GM04503 (cell line): ENCODE data around the gene ATG2B.

Experiments
- DNase-seq: peaks from one replicate; pipeline ENCODE4 v3.0.0-alpha.2; 2012; ENCODE audit warnings: low read depth

ATG2B gene

GRCh38 chr14:96269359-96269710 lies 93.8 kb downstream of the ATG2B start:
- no peak for DNase-seq

- DNase-seq = peak; percentile 87
Measured at GRCh38 chr14:96268431-96269358, 94.4 kb downstream of the ATG2B start.

GRCh38 chr14:96267916-96268315 lies 95.2 kb downstream of the ATG2B start:
- no peak for DNase-seq

- DNase-seq = peak; percentile 38
Measured at GRCh38 chr14:96267336-96267735, 95.8 kb downstream of the ATG2B start.

GRCh38 chr14:96265383-96266095 lies 97.6 kb downstream of the ATG2B start:
- DNase-seq = no peak

- DNase-seq = no peak
Measured at GRCh38 chr14:96264853-96265252, 98.3 kb downstream of the ATG2B start.

GRCh38 chr14:96264200-96264553 lies 99.0 kb downstream of the ATG2B start:
- DNase-seq = no peak

- no peak for DNase-seq
Measured at GRCh38 chr14:96263347-96264199, 99.6 kb downstream of the ATG2B start.

GRCh38 chr14:96261772-96262655 lies 101.1 kb downstream of the ATG2B start:
- no peak for DNase-seq

GRCh38 chr14:96261053-96261452 lies 102.1 kb downstream of the ATG2B start:
- no peak for DNase-seq

- DNase-seq = peak; percentile 81
Measured at GRCh38 chr14:96260341-96260821, 102.8 kb downstream of the ATG2B start.

GRCh38 chr14:96257900-96258299 lies 105.2 kb downstream of the ATG2B start:
- no peak for DNase-seq

- no peak for DNase-seq
Measured at GRCh38 chr14:96257056-96257455, 106.1 kb downstream of the ATG2B start.

- DNase-seq = peak; percentile 52
Measured at GRCh38 chr14:96256407-96256806, 106.7 kb downstream of the ATG2B start.

- peak; percentile 94 for DNase-seq
Measured at GRCh38 chr14:96255501-96256366, 107.4 kb downstream of the ATG2B start, which contains the start of gene BDKRB1. Gene BDKRB1, plus strand, starts transcription at chr14:96256210. Its CDS starts 7,473 bp downstream, at chr14:96263683.

GRCh38 chr14:96254687-96255086 lies 108.5 kb downstream of the ATG2B start:
- no peak for DNase-seq

GRCh38 chr14:96252999-96253539 lies 110.1 kb downstream of the ATG2B start:
- peak; percentile 77 for DNase-seq

- no peak for DNase-seq
Measured at GRCh38 chr14:96252323-96252998, 110.7 kb downstream of the ATG2B start.

- DNase-seq = no peak
Measured at GRCh38 chr14:96251656-96252155, 111.4 kb downstream of the ATG2B start.
